Activated naive CD8-positive, alpha-beta T cell treated with anti-CD3 and anti-CD28 coated beads for 36 hours (primary cell): ENCODE results near the gene PCGF3. TPM values are rescaled to one million over a fixed set of nuclear protein-coding genes. Genes with fewer than 3 reads are reported as not detected.
"Not testable (repeated sequence)": the region's sequence is repeated elsewhere in the genome, so short reads cannot be mapped to it uniquely, and the experiment has no call there.

Experiments
- DNase-seq: peaks from one replicate; pipeline ENCODE4 v3.0.0; 2021
- H3K27ac Mint-ChIP-seq: one replicate; pipeline ENCODE4 v1.8.0; 2022; ENCODE audit warnings: mild to moderate bottlenecking, moderate library complexity, mixed read lengths
- H3K27me3 Mint-ChIP-seq: one replicate; pipeline ENCODE4 v1.8.0; 2022; ENCODE audit warnings: mild to moderate bottlenecking, mixed read lengths
- H3K36me3 Mint-ChIP-seq: one replicate; pipeline ENCODE4 v1.8.0; 2021; ENCODE audit warnings: mild to moderate bottlenecking, mixed read lengths
- H3K4me1 Mint-ChIP-seq: one replicate; pipeline ENCODE4 v1.8.0; 2021; ENCODE audit warnings: mixed read lengths
- H3K4me3 Mint-ChIP-seq: one replicate; pipeline ENCODE4 v1.8.0; 2022; ENCODE audit warnings: mild to moderate bottlenecking, moderate library complexity, mixed read lengths
- H3K9me3 Mint-ChIP-seq: one replicate; pipeline ENCODE4 v1.8.0; 2022; ENCODE audit warnings: mixed read lengths
- total RNA-seq, 2 experiments: library from RNA; stranded (reverse); gene quantifications; one replicate each; pipeline ENCODE4 v1.2.3, GENCODE V29; 2021

The PCGF3 gene
- total RNA-seq, 2 experiments from 2014 or later, result 19.7 to 21.2 TPM

- Mint-ChIP-seq H3K4me1 (peaks cover 36% of the 10 kb centered on the region), H3K9me3 (no peaks in the 10 kb centered on the region), H3K4me3 (no peak overlapping the region), H3K36me3 (no peaks in the 10 kb centered on the region), H3K27me3 (peaks cover 34% of the 10 kb centered on the region), H3K27ac (no peak overlapping the region)
- DNase-seq, result no peak
Observed at GRCh38 chr4:796206-796605, 90.6 kb downstream of the PCGF3 start.

GRCh38 chr4:797066-797465 is 91.4 kb downstream of the PCGF3 start:
- peaks cover 36% of the 10 kb centered on the region for H3K4me1 Mint-ChIP-seq
- H3K9me3 Mint-ChIP-seq, result no peaks in the 10 kb centered on the region
- H3K27me3 Mint-ChIP-seq, result peaks cover 34% of the 10 kb centered on the region
- no peak overlapping the region for H3K4me3 Mint-ChIP-seq
- DNase-seq, result no peak
- H3K36me3 Mint-ChIP-seq, result no peaks in the 10 kb centered on the region
- H3K27ac Mint-ChIP-seq, result no peak overlapping the region

GRCh38 chr4:801436-802124 is 95.9 kb downstream of the PCGF3 start:
- no peaks in the 10 kb centered on the region for H3K36me3 Mint-ChIP-seq
- DNase-seq, result no peak
- H3K27ac Mint-ChIP-seq, result no peak overlapping the region
- peaks cover 4% of the 10 kb centered on the region for H3K9me3 Mint-ChIP-seq
- no peak overlapping the region for H3K4me3 Mint-ChIP-seq
- H3K27me3 Mint-ChIP-seq, result peaks cover 23% of the 10 kb centered on the region
- peaks cover 19% of the 10 kb centered on the region for H3K4me1 Mint-ChIP-seq

GRCh38 chr4:803884-804283 is 98.3 kb downstream of the PCGF3 start:
- DNase-seq, result no peak

GRCh38 chr4:804804-805203 is 99.2 kb downstream of the PCGF3 start:
- H3K9me3 Mint-ChIP-seq, result peaks cover 4% of the 10 kb centered on the region
- H3K27me3 Mint-ChIP-seq, result peaks cover 31% of the 10 kb centered on the region
- H3K27ac Mint-ChIP-seq, result no peak overlapping the region
- peaks cover 6% of the 10 kb centered on the region for H3K4me1 Mint-ChIP-seq
- no peak for DNase-seq
- H3K4me3 Mint-ChIP-seq, result no peak overlapping the region
- H3K36me3 Mint-ChIP-seq, result no peaks in the 10 kb centered on the region

More at GRCh38 chr4:803884-804283, 98.3 kb downstream of the PCGF3 start:
- Mint-ChIP-seq H3K27me3 (peaks cover 31% of the 10 kb centered on the region), H3K4me1 (peaks cover 14% of the 10 kb centered on the region), H3K36me3 (no peaks in the 10 kb centered on the region), H3K4me3 (no peak overlapping the region), H3K27ac (no peak overlapping the region), H3K9me3 (peaks cover 4% of the 10 kb centered on the region)

GRCh38 chr4:806979-807378 is 101.3 kb downstream of the PCGF3 start:
- peaks cover 38% of the 10 kb centered on the region for H3K27me3 Mint-ChIP-seq
- not testable (repeated sequence) for DNase-seq, H3K9me3 Mint-ChIP-seq, H3K4me3 Mint-ChIP-seq, H3K36me3 Mint-ChIP-seq, H3K4me1 Mint-ChIP-seq, H3K27ac Mint-ChIP-seq

GRCh38 chr4:807792-808191 is 102.2 kb downstream of the PCGF3 start:
- Mint-ChIP-seq H3K9me3 (peaks cover 4% of the 10 kb centered on the region), H3K4me1 (no peaks in the 10 kb centered on the region), H3K4me3 (no peak overlapping the region), H3K36me3 (no peaks in the 10 kb centered on the region), H3K27ac (no peak overlapping the region), H3K27me3 (peaks cover 43% of the 10 kb centered on the region)
- no peak for DNase-seq

GRCh38 chr4:808860-809570 is 103.4 kb downstream of the PCGF3 start:
- no peak overlapping the region for H3K27ac Mint-ChIP-seq
- DNase-seq, result no peak
- peaks cover 52% of the 10 kb centered on the region for H3K27me3 Mint-ChIP-seq
- H3K36me3 Mint-ChIP-seq, result no peaks in the 10 kb centered on the region
- peaks cover 4% of the 10 kb centered on the region for H3K9me3 Mint-ChIP-seq
- no peaks in the 10 kb centered on the region for H3K4me1 Mint-ChIP-seq
- no peak overlapping the region for H3K4me3 Mint-ChIP-seq

- peaks cover 48% of the 10 kb centered on the region for H3K27me3 Mint-ChIP-seq
- H3K4me3 Mint-ChIP-seq, result no peak overlapping the region
- no peaks in the 10 kb centered on the region for H3K36me3 Mint-ChIP-seq
- no peaks in the 10 kb centered on the region for H3K9me3 Mint-ChIP-seq
- no peaks in the 10 kb centered on the region for H3K4me1 Mint-ChIP-seq
- DNase-seq, result no peak
- no peak overlapping the region for H3K27ac Mint-ChIP-seq
Observed at GRCh38 chr4:813900-814299, 108.3 kb downstream of the PCGF3 start.

GRCh38 chr4:814312-814850 is 108.7 kb downstream of the PCGF3 start:
- H3K36me3 Mint-ChIP-seq, result no peaks in the 10 kb centered on the region
- H3K27ac Mint-ChIP-seq, result no peak overlapping the region
- no peaks in the 10 kb centered on the region for H3K4me1 Mint-ChIP-seq
- H3K9me3 Mint-ChIP-seq, result no peaks in the 10 kb centered on the region
- peaks cover 49% of the 10 kb centered on the region for H3K27me3 Mint-ChIP-seq
- DNase-seq, result no peak
- no peak overlapping the region for H3K4me3 Mint-ChIP-seq

GRCh38 chr4:815464-816146 is 110.0 kb downstream of the PCGF3 start:
- no peak for DNase-seq

GRCh38 chr4:818106-818921 is 112.7 kb downstream of the PCGF3 start:
- H3K27me3 Mint-ChIP-seq, result peaks cover 59% of the 10 kb centered on the region
- DNase-seq, result no peak
- no peaks in the 10 kb centered on the region for H3K36me3 Mint-ChIP-seq
- H3K27ac Mint-ChIP-seq, result no peak overlapping the region
- H3K4me1 Mint-ChIP-seq, result no peaks in the 10 kb centered on the region
- no peak overlapping the region for H3K4me3 Mint-ChIP-seq
- H3K9me3 Mint-ChIP-seq, result no peaks in the 10 kb centered on the region

More at GRCh38 chr4:815464-816146, 110.0 kb downstream of the PCGF3 start:
- H3K4me3 Mint-ChIP-seq, result no peak overlapping the region
- peaks cover 59% of the 10 kb centered on the region for H3K27me3 Mint-ChIP-seq
- H3K36me3 Mint-ChIP-seq, result no peaks in the 10 kb centered on the region
- no peaks in the 10 kb centered on the region for H3K9me3 Mint-ChIP-seq
- H3K4me1 Mint-ChIP-seq, result no peaks in the 10 kb centered on the region
- H3K27ac Mint-ChIP-seq, result no peak overlapping the region

GRCh38 chr4:819401-820229 is 114.0 kb downstream of the PCGF3 start:
- Mint-ChIP-seq H3K4me1 (no peaks in the 10 kb centered on the region), H3K27me3 (peaks cover 58% of the 10 kb centered on the region), H3K27ac (no peak overlapping the region), H3K36me3 (no peaks in the 10 kb centered on the region), H3K4me3 (no peak overlapping the region), H3K9me3 (no peaks in the 10 kb centered on the region)
- DNase-seq, result no peak
